WI38 (cell line): Measurements from ENCODE around the gene GNRHR.
"Not testable (repeated sequence)": the region's sequence is repeated elsewhere in the genome, so short reads cannot be mapped to it uniquely, and the experiment has no call there.

Source experiments
- H3K4me3 ChIP-seq: 2 replicates; pipeline ENCODE4 v1.5.1; 2011; ENCODE audit warnings: low read depth, mild to moderate bottlenecking, control low read depth, low read length
- CTCF ChIP-seq: IDR thresholded peaks from 2 replicates; pipeline ENCODE4 v1.5.1; 2012; ENCODE audit warnings: low read depth, mild to moderate bottlenecking, control low read depth, low read length

Gene GNRHR

GRCh38 chr4:67712000-67712625 is 42.1 kb downstream of the GNRHR start:
- no peak overlapping the region for H3K4me3 ChIP-seq
- TF ChIP-seq CTCF = no peak

- H3K4me3 ChIP-seq = not testable (repeated sequence)
These were observed 47.5 kb downstream of the GNRHR start for GRCh38 chr4:67706682-67707081.

- no peak overlapping the region for H3K4me3 ChIP-seq
- no peak for TF ChIP-seq CTCF
These were observed 49.3 kb downstream of the GNRHR start for GRCh38 chr4:67704843-67705242.

GRCh38 chr4:67702166-67702565 is 52.0 kb downstream of the GNRHR start:
- peak overlapping the region; percentile 94 for H3K4me3 ChIP-seq
- no peak for TF ChIP-seq CTCF

- TF ChIP-seq CTCF = no peak
- H3K4me3 ChIP-seq = peak overlapping the region; percentile 94
These were observed 52.7 kb downstream of the GNRHR start for GRCh38 chr4:67701517-67701850.

- H3K4me3 ChIP-seq = peak within 1 kb of the TSS; percentile 94
- TF ChIP-seq CTCF = 0 out of 2 replicates have a peak, but pooled peaks have one; percentile 0
These were observed 53.3 kb downstream of the GNRHR start, which contains the start of gene UBA6 for GRCh38 chr4:67700738-67701516. Gene UBA6, minus strand, starts transcription at chr4:67701155. Its CDS starts 36 bp downstream, at chr4:67701119.

- TF ChIP-seq CTCF = no peak
- peak overlapping the region; percentile 94 for H3K4me3 ChIP-seq
These were observed 54.0 kb downstream of the GNRHR start for GRCh38 chr4:67700116-67700737.
